Naive B cell (primary cell): Measurements from ENCODE around the gene JAK2. TPM values are rescaled to one million over a fixed set of nuclear protein-coding genes. Genes with fewer than 3 reads are reported as not detected.
"Not testable (repeated sequence)": the region's sequence is repeated elsewhere in the genome, so short reads cannot be mapped to it uniquely, and the experiment has no call there.

Experiments used
- ATAC-seq, 2 donors: fragments of 150-1000 bp; cut with Tn5 transposase; 2 replicates each; pipeline ENCODE4 v1.10.0; 2021; ENCODE audit warnings: low read depth in 2 of 2, mild to moderate bottlenecking in 2 of 2, moderate library complexity in 2 of 2
- DNase-seq: peaks from one replicate; pipeline ENCODE4 v3.0.0; 2022
- H3K27ac Mint-ChIP-seq, 6 donors: one replicate each; pipeline ENCODE4 v1.8.0; 2020 to 2022; ENCODE audit warnings: mild to moderate bottlenecking in 6 of 6, mixed read lengths in 6 of 6, moderate library complexity in 5 of 6, inconsistent platforms in 2 of 6
- H3K27me3 Mint-ChIP-seq, 3 donors: one replicate each; pipeline ENCODE4 v1.8.0; 2021 to 2022; ENCODE audit warnings: mixed read lengths in 3 of 3, mild to moderate bottlenecking in 1 of 3
- H3K36me3 Mint-ChIP-seq, 2 donors: one replicate each; pipeline ENCODE4 v1.8.0; 2020 to 2022; ENCODE audit warnings: mixed read lengths in 2 of 2, inconsistent platforms in 1 of 2, mild to moderate bottlenecking in 1 of 2
- H3K4me1 Mint-ChIP-seq, 3 donors: one replicate each; pipeline ENCODE4 v1.8.0; 2020 to 2022; ENCODE audit warnings: mixed read lengths in 3 of 3, inconsistent platforms in 1 of 3, mild to moderate bottlenecking in 1 of 3, moderate library complexity in 1 of 3
- H3K4me3 Mint-ChIP-seq, 8 donors: one replicate each; pipeline ENCODE4 v1.8.0; 2020 to 2022; ENCODE audit warnings: mild to moderate bottlenecking in 8 of 8, mixed read lengths in 8 of 8, moderate library complexity in 8 of 8, inconsistent platforms in 2 of 8
- H3K9me3 Mint-ChIP-seq, 7 donors: one replicate each; pipeline ENCODE4 v1.8.0; 2020 to 2022; ENCODE audit warnings: mixed read lengths in 7 of 7, mild to moderate bottlenecking in 5 of 7, inconsistent platforms in 2 of 7, moderate library complexity in 1 of 7
- polyA plus RNA-seq, 6 donors: library from polyadenylated mRNA; unstranded; fragments of 300-500 nt; fragmentation: Illumina TruSeq; gene quantifications; one replicate each; pipeline ENCODE4 v1.2.3, GENCODE V29; 2021; ENCODE audit warnings: low read depth in 6 of 6

Gene JAK2
- polyA plus RNA-seq, 6 donors from 2014 or later, result 4.9 to 16.3 (median 12.5) TPM

DNA sequence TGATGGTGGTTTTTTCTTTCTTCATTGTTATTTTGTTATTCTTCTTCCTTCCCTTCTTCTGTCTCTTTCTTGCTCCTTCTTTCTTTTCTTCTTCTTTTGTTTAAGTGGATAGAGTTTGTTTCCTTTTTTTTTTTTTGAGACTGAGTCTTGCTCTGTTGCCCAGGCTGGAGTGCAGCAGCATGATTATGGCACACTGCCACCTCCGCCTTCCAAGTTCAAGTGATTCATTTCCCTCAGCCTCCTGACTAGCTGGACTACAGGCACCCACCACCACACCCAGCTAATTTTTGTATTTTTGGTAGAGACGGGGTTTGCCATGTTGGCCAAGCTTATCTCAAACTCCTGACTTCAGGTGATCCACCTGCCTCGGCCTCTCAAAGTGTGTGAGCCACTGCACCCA, 40.3 kb downstream of the JAK2 start:
- peaks cover 18 to 27% (median 26%) of the 10 kb centered on the region in 3 donors for H3K4me1 Mint-ChIP-seq
- H3K9me3 Mint-ChIP-seq, result peaks cover 0 to 16% (median 5%) of the 10 kb centered on the region in 7 donors
- H3K36me3 Mint-ChIP-seq, result peaks cover 47 to 57% of the 10 kb centered on the region in 2 donors
- ATAC-seq (no peak), DNase-seq (no peak)
- no peaks in the 10 kb centered on the region for H3K27me3 Mint-ChIP-seq
- H3K4me3 Mint-ChIP-seq, result no peak overlapping the region
- H3K27ac Mint-ChIP-seq, result peak overlapping the region in 4 of 6 donors; percentile 27 to 81 (median 58)

DNA sequence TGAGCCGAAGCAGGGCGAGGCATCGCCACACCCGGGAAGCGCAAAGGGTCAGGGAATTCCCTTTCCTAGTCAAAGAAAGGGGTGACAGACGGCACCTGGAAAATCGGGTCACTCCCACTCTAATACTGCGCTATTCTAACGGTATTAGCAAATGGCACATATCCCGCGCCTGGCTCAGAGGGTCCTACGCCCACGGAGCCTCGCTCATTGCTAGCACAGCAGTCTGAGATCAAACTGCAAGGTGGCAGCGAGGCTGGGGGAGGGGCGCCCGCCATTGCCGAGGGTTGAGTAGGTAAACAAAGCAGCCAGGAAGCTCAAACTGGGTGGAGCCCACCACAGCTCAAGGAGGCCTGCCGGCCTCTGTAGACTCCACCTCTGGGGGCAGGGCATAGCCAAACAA, 46.9 kb downstream of the JAK2 start:
- not testable (repeated sequence) for ATAC-seq, H3K9me3 Mint-ChIP-seq, H3K27ac Mint-ChIP-seq, H3K27me3 Mint-ChIP-seq, H3K4me3 Mint-ChIP-seq, H3K4me1 Mint-ChIP-seq, DNase-seq
- peaks cover 6 to 29% of the 10 kb centered on the region in 2 donors for H3K36me3 Mint-ChIP-seq

DNA sequence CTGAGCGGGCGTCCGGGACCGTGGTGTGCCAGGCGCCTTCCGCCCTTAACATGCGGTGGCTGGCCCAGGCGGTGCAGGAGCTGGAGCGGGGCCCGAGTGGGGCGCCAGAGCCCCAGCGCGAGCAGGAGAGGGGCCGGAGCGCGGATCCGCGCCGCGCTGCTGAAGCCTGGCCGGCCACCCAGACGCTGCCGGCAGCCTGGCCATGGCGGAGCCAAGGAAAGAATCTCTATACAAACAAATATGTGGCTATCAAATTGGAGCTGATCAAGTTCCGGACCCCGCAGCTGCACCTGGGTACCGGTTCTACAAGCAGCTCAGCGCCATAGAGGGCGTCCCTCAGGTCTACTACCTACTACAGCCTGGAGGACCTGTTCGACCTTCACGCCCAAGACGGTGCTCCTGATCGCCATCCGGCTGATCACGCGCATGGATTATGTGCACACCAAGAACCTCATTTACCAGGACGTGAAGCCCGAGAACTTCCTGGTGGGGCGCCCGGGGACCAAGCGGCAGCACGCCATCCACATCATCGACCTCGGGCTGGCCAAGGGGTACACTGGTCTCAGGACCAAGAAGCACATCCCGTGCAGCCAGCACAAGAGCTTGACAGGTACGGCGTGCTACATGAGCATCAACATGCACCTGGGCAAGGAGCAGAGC, 55.8 kb downstream of the JAK2 start:
- Mint-ChIP-seq H3K4me3 (no peak overlapping the region), H3K4me1 (peaks cover 0 to 2% (median 0%) of the 10 kb centered on the region in 3 donors), H3K36me3 (peaks cover 8 to 20% of the 10 kb centered on the region in 2 donors), H3K9me3 (peaks cover 0 to 8% (median 4%) of the 10 kb centered on the region in 7 donors), H3K27me3 (no peaks in the 10 kb centered on the region), H3K27ac (no peak overlapping the region)
- no peak for ATAC-seq
- DNase-seq, result no peak

DNA sequence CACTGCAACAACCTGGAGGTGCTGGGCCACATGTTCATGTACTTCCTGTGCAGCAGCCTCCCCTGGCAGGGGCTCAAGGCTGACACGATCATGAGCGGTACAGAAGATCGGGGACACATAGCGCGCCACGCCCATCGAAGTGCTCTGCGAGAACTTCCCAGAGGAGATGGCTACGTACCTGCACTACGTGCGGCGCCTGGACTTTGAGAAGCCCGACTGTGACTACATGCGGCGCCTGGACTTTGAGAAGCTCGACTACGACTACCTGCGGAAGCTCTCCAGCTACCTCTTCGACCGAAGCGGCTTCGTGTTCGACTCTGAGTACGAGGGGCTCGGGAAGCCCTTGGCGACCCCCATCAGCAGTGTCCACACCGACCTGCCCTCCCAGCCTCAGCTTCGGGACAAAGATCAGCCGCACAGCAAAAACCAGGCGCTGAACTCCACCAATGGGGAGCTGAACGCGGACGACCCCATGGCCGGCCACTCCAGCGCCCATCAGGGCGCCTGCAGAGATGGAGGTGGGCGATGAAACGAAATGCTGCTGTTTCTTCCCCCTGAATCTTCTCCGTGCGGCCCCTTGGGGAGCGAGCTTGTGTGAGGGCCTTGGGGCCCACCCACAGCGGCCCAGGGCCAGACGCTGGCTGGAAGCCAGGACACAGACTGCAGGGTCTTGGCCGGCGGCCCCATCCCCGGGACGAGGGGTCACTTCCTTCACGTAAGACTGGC, 56.5 kb downstream of the JAK2 start:
- H3K9me3 Mint-ChIP-seq, result peaks cover 0 to 7% (median 4%) of the 10 kb centered on the region in 7 donors
- DNase-seq, result no peak
- H3K27me3 Mint-ChIP-seq, result no peaks in the 10 kb centered on the region
- H3K4me3 Mint-ChIP-seq, result no peak overlapping the region
- peaks cover 8 to 20% of the 10 kb centered on the region in 2 donors for H3K36me3 Mint-ChIP-seq
- no peak for ATAC-seq
- no peak overlapping the region for H3K27ac Mint-ChIP-seq
- peaks cover 0 to 2% (median 0%) of the 10 kb centered on the region in 3 donors for H3K4me1 Mint-ChIP-seq

DNA sequence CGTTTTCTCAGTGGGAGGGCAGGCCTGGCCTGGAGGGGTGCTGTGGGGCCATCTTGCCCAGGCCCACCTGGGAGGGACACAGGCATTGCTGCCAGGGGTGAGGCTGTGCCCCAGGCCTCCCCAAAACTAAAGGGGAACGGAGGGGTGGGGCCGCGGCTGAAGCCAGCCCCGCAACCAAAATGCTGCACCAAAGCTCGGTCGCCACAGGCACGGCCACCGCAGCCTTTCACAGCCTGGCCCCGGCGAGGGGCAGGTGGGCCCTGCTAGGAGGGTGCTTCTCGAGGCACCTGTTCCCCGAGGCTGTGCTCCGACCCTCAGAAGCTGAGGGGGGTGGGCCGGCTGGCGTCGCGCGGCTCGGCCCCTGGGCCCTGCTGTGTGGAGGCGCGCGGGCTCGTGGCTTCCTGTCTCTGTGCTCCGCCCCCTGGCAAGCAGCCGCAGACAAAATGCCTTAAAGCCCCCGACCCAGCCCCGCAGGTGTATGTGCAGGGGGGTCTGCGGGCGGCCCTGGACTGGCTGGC, 57.6 kb downstream of the JAK2 start:
- no peak overlapping the region for H3K27ac Mint-ChIP-seq
- H3K36me3 Mint-ChIP-seq, result peaks cover 8 to 20% of the 10 kb centered on the region in 2 donors
- H3K9me3 Mint-ChIP-seq, result peaks cover 0 to 7% (median 4%) of the 10 kb centered on the region in 7 donors
- no peaks in the 10 kb centered on the region for H3K4me1 Mint-ChIP-seq
- ATAC-seq (no peak), DNase-seq (no peak)
- no peaks in the 10 kb centered on the region for H3K27me3 Mint-ChIP-seq
- peak overlapping the region in 3 of 8 donors; percentile 39 to 68 (median 40) for H3K4me3 Mint-ChIP-seq

DNA sequence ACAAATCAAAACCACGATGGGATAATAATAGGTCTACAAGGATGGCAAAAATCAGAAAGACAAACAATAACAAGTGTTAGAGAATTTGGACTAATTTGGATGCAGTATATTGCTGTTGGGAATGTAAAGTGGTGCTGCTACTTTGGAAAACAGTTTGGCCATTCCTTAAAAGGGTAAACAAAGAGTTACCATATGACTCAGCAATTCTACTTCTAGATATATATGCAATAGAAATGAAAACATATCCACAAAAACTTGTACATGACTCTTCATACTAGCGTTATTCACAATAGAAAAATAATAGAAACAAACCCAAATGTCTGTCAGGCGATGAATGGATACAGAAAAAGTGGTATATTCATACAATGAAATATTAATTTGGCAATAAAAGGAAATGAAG, 58.3 kb downstream of the JAK2 start:
- Mint-ChIP-seq H3K36me3 (peaks cover 8 to 20% of the 10 kb centered on the region in 2 donors), H3K27me3 (no peaks in the 10 kb centered on the region), H3K27ac (no peak overlapping the region), H3K4me3 (peak overlapping the region in 2 of 8 donors; percentile 39 to 68), H3K4me1 (no peaks in the 10 kb centered on the region), H3K9me3 (peaks cover 0 to 7% (median 4%) of the 10 kb centered on the region in 7 donors)
- no peak for DNase-seq
- ATAC-seq, result no peak

DNA sequence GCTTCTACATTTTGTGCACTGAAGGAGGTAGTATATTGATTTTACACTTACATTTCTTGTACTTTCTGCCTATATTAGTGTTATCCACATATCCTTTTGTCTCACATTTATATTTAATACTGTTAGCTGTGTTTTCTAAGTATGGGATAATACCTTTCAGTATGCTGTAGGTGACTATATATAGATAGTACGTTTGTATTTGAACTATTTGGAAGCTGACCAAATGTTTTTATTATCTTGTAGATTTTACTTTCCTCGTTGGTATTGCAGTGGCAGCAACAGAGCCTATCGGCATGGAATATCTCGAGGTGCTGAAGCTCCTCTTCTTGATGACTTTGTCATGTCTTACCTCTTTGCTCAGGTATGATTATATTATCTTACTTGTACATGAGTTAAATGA, 59.1 kb downstream of the JAK2 start:
- Mint-ChIP-seq H3K4me3 (no peak overlapping the region), H3K36me3 (peaks cover 10 to 20% of the 10 kb centered on the region in 2 donors), H3K9me3 (peaks cover 0 to 7% (median 4%) of the 10 kb centered on the region in 7 donors), H3K4me1 (no peaks in the 10 kb centered on the region), H3K27me3 (no peaks in the 10 kb centered on the region), H3K27ac (no peak overlapping the region)
- ATAC-seq, result no peak
- DNase-seq, result no peak

DNA sequence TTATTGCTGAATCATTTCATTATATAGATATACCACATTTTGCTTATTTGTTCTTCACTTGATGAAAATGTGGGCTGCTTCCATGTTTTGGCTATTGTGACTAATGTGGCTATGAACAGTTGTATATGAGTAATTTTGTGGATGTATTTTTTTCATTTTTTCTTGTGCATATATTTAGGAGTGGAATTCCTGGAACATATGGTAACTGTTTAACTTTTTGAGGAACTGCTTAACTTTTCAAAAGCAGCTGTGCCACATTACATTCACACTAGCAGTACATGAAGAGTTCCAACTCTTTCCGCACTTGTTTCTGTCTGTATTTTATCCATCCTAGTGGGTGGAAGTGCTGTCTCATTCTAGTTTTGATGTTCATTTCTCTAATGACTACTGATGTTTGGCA, 67.8 kb downstream of the JAK2 start:
- H3K9me3 Mint-ChIP-seq, result no peaks in the 10 kb centered on the region
- H3K36me3 Mint-ChIP-seq, result peaks cover 18% of the 10 kb centered on the region in 2 donors
- no peak overlapping the region for H3K4me3 Mint-ChIP-seq
- DNase-seq (no peak), ATAC-seq (no peak)
- H3K27ac Mint-ChIP-seq, result no peak overlapping the region
- H3K4me1 Mint-ChIP-seq, result no peaks in the 10 kb centered on the region
- H3K27me3 Mint-ChIP-seq, result no peaks in the 10 kb centered on the region

DNA sequence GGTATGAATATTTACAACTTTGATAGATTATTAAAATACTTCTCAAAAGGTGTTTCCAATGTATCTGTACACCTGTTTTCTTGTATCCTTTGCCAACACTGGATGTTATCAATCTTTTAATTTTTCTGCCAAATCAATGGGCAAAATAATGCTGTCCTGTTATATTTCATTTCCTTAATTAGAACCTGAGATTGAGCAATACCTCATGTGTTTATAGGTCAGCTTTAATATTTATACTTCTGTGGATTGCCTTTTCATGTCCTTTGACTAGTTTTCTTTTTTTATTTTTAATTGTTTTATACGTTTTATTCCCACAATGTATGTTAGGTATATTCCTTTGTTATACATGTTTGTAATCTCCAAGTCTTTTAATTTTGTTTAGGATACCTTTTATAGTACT, 77.6 kb downstream of the JAK2 start:
- no peak for ATAC-seq
- Mint-ChIP-seq H3K36me3 (peaks cover 14 to 17% of the 10 kb centered on the region in 2 donors), H3K4me3 (no peak overlapping the region), H3K4me1 (no peaks in the 10 kb centered on the region), H3K27ac (no peak overlapping the region), H3K27me3 (no peaks in the 10 kb centered on the region), H3K9me3 (no peaks in the 10 kb centered on the region)
- DNase-seq, result no peak

DNA sequence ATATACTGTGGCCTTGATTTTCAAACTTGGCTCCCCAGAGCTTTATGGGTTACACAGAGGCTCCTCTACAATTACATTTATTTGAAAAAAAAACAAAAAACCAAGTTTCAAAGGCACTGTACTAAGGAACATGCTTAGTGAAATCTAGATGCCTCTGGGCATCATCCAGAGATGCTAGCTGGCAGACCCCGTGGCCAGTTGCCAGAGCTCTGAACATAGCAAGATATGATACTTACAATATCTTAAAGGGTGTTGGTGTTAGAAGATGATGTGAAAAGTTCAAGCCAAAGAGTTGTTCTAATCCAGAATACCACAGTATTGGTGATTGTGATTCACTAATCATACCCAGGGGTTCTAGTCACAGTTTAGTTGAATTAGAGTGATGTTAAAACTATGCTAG, 87.8 kb downstream of the JAK2 start:
- H3K9me3 Mint-ChIP-seq, result no peaks in the 10 kb centered on the region
- H3K4me3 Mint-ChIP-seq, result no peak overlapping the region
- no peaks in the 10 kb centered on the region for H3K27me3 Mint-ChIP-seq
- no peak for ATAC-seq
- no peak for DNase-seq
- peaks cover 19 to 32% of the 10 kb centered on the region in 2 donors for H3K36me3 Mint-ChIP-seq
- H3K27ac Mint-ChIP-seq, result no peak overlapping the region
- H3K4me1 Mint-ChIP-seq, result no peaks in the 10 kb centered on the region

DNA sequence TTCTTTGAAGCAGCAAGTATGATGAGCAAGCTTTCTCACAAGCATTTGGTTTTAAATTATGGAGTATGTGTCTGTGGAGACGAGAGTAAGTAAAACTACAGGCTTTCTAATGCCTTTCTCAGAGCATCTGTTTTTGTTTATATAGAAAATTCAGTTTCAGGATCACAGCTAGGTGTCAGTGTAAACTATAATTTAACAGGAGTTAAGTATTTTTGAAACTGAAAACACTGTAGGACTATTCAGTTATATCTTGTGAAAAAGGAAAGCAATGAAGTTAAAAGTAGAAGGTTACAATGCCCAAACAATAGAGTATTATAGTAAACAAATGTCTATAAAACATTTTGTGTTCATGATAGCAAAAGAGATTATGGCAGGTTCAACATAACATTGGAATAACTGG, 88.6 kb downstream of the JAK2 start:
- ATAC-seq (no peak), DNase-seq (no peak)
- Mint-ChIP-seq H3K4me3 (no peak overlapping the region), H3K27ac (peak overlapping the region in 1 of 6 donors; percentile 44), H3K36me3 (peaks cover 19 to 31% of the 10 kb centered on the region in 2 donors), H3K27me3 (no peaks in the 10 kb centered on the region), H3K4me1 (no peaks in the 10 kb centered on the region), H3K9me3 (no peaks in the 10 kb centered on the region)

DNA sequence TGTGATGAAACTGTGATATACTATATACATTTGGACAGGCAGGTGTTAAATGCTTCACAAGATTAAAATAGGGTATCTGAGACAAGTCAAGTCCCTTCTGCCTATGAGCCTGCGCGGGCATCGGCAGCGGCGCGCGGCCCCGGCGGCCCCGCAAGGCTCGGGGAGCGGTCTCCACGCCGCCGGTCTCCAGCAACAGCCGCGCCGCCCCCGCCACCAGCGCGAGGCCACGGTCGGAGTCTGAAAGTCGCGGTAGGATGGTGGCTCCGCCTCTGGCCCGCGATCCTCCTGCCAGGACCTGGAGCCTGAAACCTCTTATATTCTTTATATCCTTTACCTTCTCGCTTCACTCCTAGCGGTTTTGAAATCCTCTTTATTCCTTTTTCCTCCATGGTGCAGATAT, 100.9 kb downstream of the JAK2 start:
- DNase-seq, result no peak

DNA sequence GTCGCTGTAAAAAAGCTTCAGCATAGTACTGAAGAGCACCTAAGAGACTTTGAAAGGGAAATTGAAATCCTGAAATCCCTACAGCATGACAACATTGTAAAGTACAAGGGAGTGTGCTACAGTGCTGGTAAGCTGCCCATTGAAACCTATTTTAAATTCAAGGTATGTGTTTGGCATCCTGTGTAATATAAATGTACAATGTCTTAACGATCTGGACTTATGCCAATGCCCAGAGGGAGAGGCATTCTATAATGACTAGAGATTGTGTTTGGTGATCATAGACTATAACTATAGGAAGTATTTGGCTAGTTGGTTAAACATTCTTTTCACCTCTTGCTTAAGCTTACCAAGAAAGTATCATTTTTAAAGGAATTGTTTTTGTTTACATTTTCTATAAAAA, 104.7 kb downstream of the JAK2 start:
- H3K27ac Mint-ChIP-seq, result no peak overlapping the region
- H3K4me3 Mint-ChIP-seq, result no peak overlapping the region
- no peak for DNase-seq
- no peaks in the 10 kb centered on the region for H3K27me3 Mint-ChIP-seq
- H3K4me1 Mint-ChIP-seq, result no peaks in the 10 kb centered on the region
- no peak for ATAC-seq
- H3K36me3 Mint-ChIP-seq, result peaks cover 28 to 32% of the 10 kb centered on the region in 2 donors
- H3K9me3 Mint-ChIP-seq, result no peaks in the 10 kb centered on the region

More for the DNA sequence above, 100.9 kb downstream of the JAK2 start:
- H3K9me3 Mint-ChIP-seq, result no peaks in the 10 kb centered on the region
- peaks cover 40 to 59% of the 10 kb centered on the region in 2 donors for H3K36me3 Mint-ChIP-seq
- H3K4me1 Mint-ChIP-seq, result no peaks in the 10 kb centered on the region
- ATAC-seq, result no peak
- no peak overlapping the region for H3K27ac Mint-ChIP-seq
- H3K4me3 Mint-ChIP-seq, result no peak overlapping the region
- no peaks in the 10 kb centered on the region for H3K27me3 Mint-ChIP-seq

DNA sequence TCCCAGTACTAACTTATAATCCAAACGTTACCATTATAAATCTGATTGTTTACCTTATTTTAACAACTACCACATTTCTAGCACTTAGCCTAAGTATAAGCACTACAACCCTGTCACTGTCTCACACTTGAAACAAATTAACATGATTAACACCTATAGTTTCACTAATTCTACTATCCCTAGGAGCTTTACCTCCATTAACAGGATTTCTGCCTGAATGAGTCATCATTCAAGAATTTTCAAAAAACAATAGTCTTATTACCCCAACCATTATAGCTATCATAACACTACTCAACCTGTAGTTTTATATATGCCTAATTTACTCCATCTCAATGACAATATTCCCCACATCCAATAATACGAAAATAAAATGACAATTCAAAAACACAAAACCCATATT, 110.7 kb downstream of the JAK2 start:
- no peaks in the 10 kb centered on the region for H3K4me1 Mint-ChIP-seq
- H3K27me3 Mint-ChIP-seq, result no peaks in the 10 kb centered on the region
- H3K27ac Mint-ChIP-seq, result no peak overlapping the region
- no peak for DNase-seq
- ATAC-seq, result no peak
- H3K4me3 Mint-ChIP-seq, result no peak overlapping the region
- no peaks in the 10 kb centered on the region for H3K9me3 Mint-ChIP-seq
- peaks cover 0 to 4% of the 10 kb centered on the region in 2 donors for H3K36me3 Mint-ChIP-seq
